GM19099 (cell line): ENCODE measurements around the gene UGDH.

Source experiments
- POLR2A ChIP-seq: IDR thresholded peaks from 3 replicates; pipeline ENCODE4 v1.6.1; 2011; ENCODE audit warnings: low read depth; ENCODE audit not compliant: insufficient read length; ENCODE audit errors: extremely low read depth

Gene UGDH

GRCh38 chr4:39541987-39542610, 14.9 kb upstream of the UGDH start:
- TF ChIP-seq POLR2A: no peak

- no peak for TF ChIP-seq POLR2A
These were observed 11.9 kb upstream of the UGDH start for GRCh38 chr4:39539089-39539611.

- TF ChIP-seq POLR2A: no peak
These were observed 6.3 kb upstream of the UGDH start for GRCh38 chr4:39533541-39533940.

GRCh38 chr4:39530682-39531081, 3.4 kb upstream of the UGDH start:
- TF ChIP-seq POLR2A: no peak

GRCh38 chr4:39529534-39529933, 2.3 kb upstream of the UGDH start:
- no peak for TF ChIP-seq POLR2A

GRCh38 chr4:39528061-39528465, 824 bp upstream of the UGDH start:
- TF ChIP-seq POLR2A: no peak

- no peak for TF ChIP-seq POLR2A
These were observed 409 bp downstream of the UGDH start for GRCh38 chr4:39526765-39527295.

GRCh38 chr4:39525822-39526690, 1.2 kb downstream of the UGDH start:
- no peak for TF ChIP-seq POLR2A

- TF ChIP-seq POLR2A: no peak
These were observed 2.9 kb downstream of the UGDH start for GRCh38 chr4:39524161-39524957.

GRCh38 chr4:39522068-39522467, 5.2 kb downstream of the UGDH start:
- no peak for TF ChIP-seq POLR2A

- TF ChIP-seq POLR2A: no peak
These were observed 5.9 kb downstream of the UGDH start for GRCh38 chr4:39521253-39521919.

- TF ChIP-seq POLR2A: no peak
These were observed 8.8 kb downstream of the UGDH start for GRCh38 chr4:39518484-39518883.

GRCh38 chr4:39516407-39516966, 10.8 kb downstream of the UGDH start:
- no peak for TF ChIP-seq POLR2A

GRCh38 chr4:39514888-39515401, 12.3 kb downstream of the UGDH start:
- no peak for TF ChIP-seq POLR2A
